Transverse colon (tissue), 4 donors: ENCODE data around the gene OR1M1. TPM values are rescaled to one million over a fixed set of nuclear protein-coding genes. Genes with fewer than 3 reads are reported as not detected.

Source experiments
- DNase-seq: peaks from one replicate; pipeline ENCODE4 v3.0.0-alpha.2; 2019
- H3K27ac ChIP-seq, 4 donors: fragments of 200-600 bp; sonication (generic); 2 replicates each; pipeline ENCODE4 v1.5.1; 2016 to 2018; ENCODE audit warnings: inconsistent platforms in 4 of 4
- H3K27me3 ChIP-seq: fragments of 200-600 bp; sonication (generic); 2 replicates; pipeline ENCODE4 v1.5.1; 2017; ENCODE audit warnings: inconsistent platforms
- H3K36me3 ChIP-seq, 4 donors: fragments of 200-600 bp; sonication (generic); 2 replicates each; pipeline ENCODE4 v1.5.1; 2017 to 2019; ENCODE audit warnings: inconsistent platforms in 4 of 4
- H3K4me1 ChIP-seq, 4 donors: fragments of 200-600 bp; sonication (generic); 2 replicates each; pipeline ENCODE4 v1.5.1; 2017 to 2020; ENCODE audit warnings: inconsistent platforms in 4 of 4
- H3K4me3 ChIP-seq, 4 donors: fragments of 200-600 bp; sonication (generic); 1 replicate in 1 of 4; 2 replicates in 3 of 4; pipeline versions ENCODE4 v1.5.1 to v1.6.1; 2017 to 2019; ENCODE audit warnings: inconsistent platforms in 4 of 4
- H3K9me3 ChIP-seq, 2 donors: fragments of 200-600 bp; sonication (generic); 2 replicates each; pipeline ENCODE4 v1.5.1; 2017 to 2019; ENCODE audit warnings: inconsistent platforms in 2 of 2
- EP300 ChIP-seq: sonication (generic); formaldehyde crosslinking; IDR thresholded peaks from one replicate; pipeline ENCODE4 v1.6.1; 2017; ENCODE audit warnings: antibody characterized with exemption, low read depth
- POLR2A ChIP-seq: fragments of 450-650 bp; IDR thresholded peaks from one replicate; pipeline ENCODE4 v1.6.1; 2016; ENCODE audit warnings: antibody characterized with exemption, mild to moderate bottlenecking, moderate library complexity
- POLR2AphosphoS5 ChIP-seq, 3 donors: sonication (generic); formaldehyde crosslinking; IDR thresholded peaks; one replicate each; pipeline ENCODE4 v1.6.1; 2016; ENCODE audit warnings: antibody characterized with exemption in 3 of 3
- WGBS, 2 donors: methylation state at CpG; one replicate each; pipeline ENCODE4 v1.1.5; 2018; ENCODE audit warnings: low coverage in 1 of 2; 5-methylcytosine and 5-hydroxymethylcytosine counted together
- in situ Hi-C, 4 donors: fragments of 200-750 bp; cut with MboI; loops; one replicate each; pipeline versions ENCODE4 v1.15.0 to v1.15.1; 2017; ENCODE audit warnings: low sequenced_read_pairs in 3 of 4, low pct_ligation_motif_present in 1 of 4, low pct_unique_long_range_greater_than_20kb in 1 of 4
- intact Hi-C: fragments of 100-400 bp; cut with DNase I; formaldehyde crosslinking; loops from one replicate; pipeline ENCODE4 v1.15.1; 2023; ENCODE audit warnings: low total_unique reads
- total RNA-seq, 4 donors: library from RNA; depleted of rRNA; stranded (reverse); fragments of >200 nt; gene quantifications; one replicate each; pipeline ENCODE4 v1.1.0, GENCODE V29; 2016
- TF ChIP-seq, protein P1 (sequence below), 5 experiments: fragments of 200-600 bp in 3 of 5; fragments of 450-650 bp in 2 of 5; sonication (generic) in 3 of 5; IDR thresholded peaks; 1 replicate in 2 of 5; 2 replicates in 3 of 5; pipeline ENCODE4 v1.5.1; 2016 to 2017; ENCODE audit warnings: antibody characterized with exemption in 5 of 5, inconsistent platforms in 3 of 5, mild to moderate bottlenecking in 2 of 5, moderate library complexity in 1 of 5

Gene OR1M1
- total RNA-seq, 4 donors from 2014 or later = not detected

DNA sequence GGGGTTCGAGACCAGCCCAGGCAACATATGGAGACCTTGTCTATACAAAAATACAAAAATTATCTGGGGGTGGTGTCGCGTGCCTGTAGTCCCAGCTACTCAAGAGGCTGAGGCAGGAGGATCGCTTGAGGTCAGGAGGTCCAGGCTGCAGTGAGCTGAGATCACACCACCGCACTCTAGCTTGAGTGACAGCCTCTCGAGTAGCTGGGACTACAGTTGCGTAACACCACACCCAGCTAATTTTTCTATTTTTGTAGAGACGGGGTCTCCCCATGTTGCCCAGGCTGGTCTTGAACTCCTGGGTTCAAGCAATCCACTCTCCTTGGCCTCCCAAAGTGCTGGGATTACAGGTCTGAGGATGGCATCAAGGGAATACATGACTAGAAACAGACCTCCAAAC is 45.8 kb upstream of the OR1M1 start:
- in situ Hi-C loops (no loop called here), intact Hi-C loops (no loop called here)
- Histone ChIP-seq H3K9me3 (no peaks in the 10 kb centered on the region), H3K4me3 (no peak overlapping the region), H3K4me1 (no peaks in the 10 kb centered on the region), H3K36me3 (no peaks in the 10 kb centered on the region), H3K27me3 (no peaks in the 10 kb centered on the region), H3K27ac (no peak overlapping the region)
- TF ChIP-seq POLR2A (no peak), EP300 (no peak), POLR2AphosphoS5 (IDR thresholded peaks at IDR 0.05) (no peak)
- TF ChIP-seq, protein P1, sequence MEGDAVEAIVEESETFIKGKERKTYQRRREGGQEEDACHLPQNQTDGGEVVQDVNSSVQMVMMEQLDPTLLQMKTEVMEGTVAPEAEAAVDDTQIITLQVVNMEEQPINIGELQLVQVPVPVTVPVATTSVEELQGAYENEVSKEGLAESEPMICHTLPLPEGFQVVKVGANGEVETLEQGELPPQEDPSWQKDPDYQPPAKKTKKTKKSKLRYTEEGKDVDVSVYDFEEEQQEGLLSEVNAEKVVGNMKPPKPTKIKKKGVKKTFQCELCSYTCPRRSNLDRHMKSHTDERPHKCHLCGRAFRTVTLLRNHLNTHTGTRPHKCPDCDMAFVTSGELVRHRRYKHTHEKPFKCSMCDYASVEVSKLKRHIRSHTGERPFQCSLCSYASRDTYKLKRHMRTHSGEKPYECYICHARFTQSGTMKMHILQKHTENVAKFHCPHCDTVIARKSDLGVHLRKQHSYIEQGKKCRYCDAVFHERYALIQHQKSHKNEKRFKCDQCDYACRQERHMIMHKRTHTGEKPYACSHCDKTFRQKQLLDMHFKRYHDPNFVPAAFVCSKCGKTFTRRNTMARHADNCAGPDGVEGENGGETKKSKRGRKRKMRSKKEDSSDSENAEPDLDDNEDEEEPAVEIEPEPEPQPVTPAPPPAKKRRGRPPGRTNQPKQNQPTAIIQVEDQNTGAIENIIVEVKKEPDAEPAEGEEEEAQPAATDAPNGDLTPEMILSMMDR (IDR thresholded peaks at IDR 0.05) = no peak
- WGBS, 2 donors = 83 to 100% methylated on average over 3 to 8 of the region's 8 CpGs
- no peak for DNase-seq

- in situ Hi-C loops = no loop called here
- H3K27me3 ChIP-seq = no peaks in the 10 kb centered on the region
- H3K4me3 ChIP-seq = no peak overlapping the region
- no peak for TF ChIP-seq EP300
- TF ChIP-seq, protein P1 (IDR thresholded peaks at IDR 0.05) = no peak
- no peak for TF ChIP-seq POLR2AphosphoS5 (IDR thresholded peaks at IDR 0.05)
- no peak for TF ChIP-seq POLR2A
- no peak overlapping the region for H3K27ac ChIP-seq
- H3K4me1 ChIP-seq = no peaks in the 10 kb centered on the region
- H3K9me3 ChIP-seq = no peaks in the 10 kb centered on the region
- no peaks in the 10 kb centered on the region for H3K36me3 ChIP-seq
- 94% methylated on average over 4 to 5 of the region's 5 CpGs for WGBS, 2 donors
- intact Hi-C loops = no loop called here
- no peak for DNase-seq
Observed at GRCh38 chr19:9043524-9043923, 43.3 kb upstream of the OR1M1 start.

DNA sequence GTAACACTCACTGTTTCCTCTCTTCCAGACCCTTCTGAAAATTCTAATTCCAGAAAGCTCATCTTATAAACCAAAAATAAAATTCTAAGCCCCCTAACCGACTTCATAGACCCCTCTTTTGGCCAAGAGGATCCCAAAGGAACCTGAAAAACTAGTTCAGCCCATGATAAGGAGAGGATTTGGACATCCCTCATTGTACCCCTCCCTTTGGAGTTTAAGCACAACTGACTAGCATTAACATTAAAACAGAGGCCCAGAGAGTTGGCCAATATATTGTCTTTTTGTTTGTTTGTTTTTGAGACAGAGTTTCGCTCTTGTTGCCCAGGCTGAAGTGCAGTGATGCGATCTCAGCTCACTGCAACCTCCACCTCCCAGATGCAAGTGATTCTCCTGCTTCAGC is 42.4 kb upstream of the OR1M1 start:
- intact Hi-C loops (no loop called here), in situ Hi-C loops (no loop called here)
- no peaks in the 10 kb centered on the region for H3K9me3 ChIP-seq
- H3K27ac ChIP-seq = no peak overlapping the region
- H3K36me3 ChIP-seq = no peaks in the 10 kb centered on the region
- DNase-seq = no peak
- no peaks in the 10 kb centered on the region for H3K4me1 ChIP-seq
- no peak overlapping the region for H3K4me3 ChIP-seq
- H3K27me3 ChIP-seq = no peaks in the 10 kb centered on the region
- 27 to 56% methylated on average over 2 to 3 of the region's 3 CpGs for WGBS, 2 donors
- TF ChIP-seq, protein P1 (IDR thresholded peaks at IDR 0.05) = no peak
- TF ChIP-seq POLR2AphosphoS5 (IDR thresholded peaks at IDR 0.05) (no peak), EP300 (no peak), POLR2A (no peak)

DNA sequence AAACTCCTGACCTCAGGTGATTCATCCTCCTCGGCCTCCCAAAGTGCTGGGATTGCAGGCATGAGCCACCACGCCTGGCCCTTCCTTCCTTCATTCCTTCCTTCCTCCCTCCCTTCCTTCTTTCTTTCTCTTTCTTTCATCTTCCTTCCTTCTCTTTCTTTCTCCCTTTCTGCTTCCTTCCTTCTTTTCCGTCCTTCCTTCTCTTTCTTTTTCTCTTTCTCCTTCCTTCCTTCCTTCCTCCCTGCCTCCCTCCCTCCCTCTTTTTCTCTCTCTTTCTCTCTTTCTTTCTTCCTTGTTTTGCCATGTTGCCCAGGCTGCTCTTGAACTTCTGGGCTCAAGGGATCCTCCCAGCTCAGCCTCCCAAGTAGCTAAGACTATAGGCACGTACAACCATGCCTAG is 40.2 kb upstream of the OR1M1 start:
- DNase-seq = no peak
- H3K4me3 ChIP-seq = no peak overlapping the region
- WGBS, 2 donors = 50 to 63% methylated on average over 2 to 4 of the region's 4 CpGs
- intact Hi-C loops = no loop called here
- no peaks in the 10 kb centered on the region for H3K4me1 ChIP-seq
- in situ Hi-C loops = no loop called here
- H3K27ac ChIP-seq = no peak overlapping the region
- H3K9me3 ChIP-seq = no peaks in the 10 kb centered on the region
- TF ChIP-seq, protein P1 (IDR thresholded peaks at IDR 0.05) = no peak
- TF ChIP-seq POLR2AphosphoS5 (IDR thresholded peaks at IDR 0.05) (no peak), EP300 (no peak), POLR2A (no peak)
- H3K27me3 ChIP-seq = no peaks in the 10 kb centered on the region
- no peaks in the 10 kb centered on the region for H3K36me3 ChIP-seq
